ENCODE measurements around the gene ZNF367.

Gene ZNF367

GRCh38 chr9:96436456-96437126 lies 18.4 kb upstream of the ZNF367 start:
- DNase-seq, result no peak

GRCh38 chr9:96436063-96436455 lies 17.9 kb upstream of the ZNF367 start:
- DNase-seq, result no peak

GRCh38 chr9:96435345-96435744 lies 17.2 kb upstream of the ZNF367 start:
- DNase-seq, result no peak

- DNase-seq, result no peak
Measured at GRCh38 chr9:96430377-96430776, 12.2 kb upstream of the ZNF367 start.

GRCh38 chr9:96429732-96430131 lies 11.6 kb upstream of the ZNF367 start:
- DNase-seq, result no peak

- no peak for DNase-seq
Measured at GRCh38 chr9:96425500-96426169, 7.5 kb upstream of the ZNF367 start.

- DNase-seq, result no peak
Measured at GRCh38 chr9:96423985-96424336, 5.8 kb upstream of the ZNF367 start.

- DNase-seq, result no peak
Measured at GRCh38 chr9:96423322-96423984, 5.3 kb upstream of the ZNF367 start.

- DNase-seq, result peak; percentile 72
Measured at GRCh38 chr9:96420468-96421219, 2.5 kb upstream of the ZNF367 start.

- DNase-seq, result no peak
Measured at GRCh38 chr9:96419691-96419969, 1.5 kb upstream of the ZNF367 start.

- peak; percentile 75 for DNase-seq
Measured at GRCh38 chr9:96418920-96419690, 935 bp upstream of the ZNF367 start.

- peak; percentile 21 for DNase-seq
Measured at GRCh38 chr9:96417661-96418082, 498 bp downstream of the ZNF367 start.

- DNase-seq, result peak; percentile 87
Measured at GRCh38 chr9:96417051-96417586, 1.1 kb downstream of the ZNF367 start.

- DNase-seq, result peak; percentile 38
Measured at GRCh38 chr9:96413302-96414221, 4.6 kb downstream of the ZNF367 start.

- DNase-seq, result no peak
Measured at GRCh38 chr9:96412174-96412913, 5.8 kb downstream of the ZNF367 start.

GRCh38 chr9:96411129-96411838 lies 6.9 kb downstream of the ZNF367 start:
- DNase-seq, result no peak

- no peak for DNase-seq
Measured at GRCh38 chr9:96408409-96409280, 9.5 kb downstream of the ZNF367 start.

GRCh38 chr9:96400132-96400910 lies 17.8 kb downstream of the ZNF367 start:
- DNase-seq, result no peak

Measured in RPMI8226 (cell line).